Measurements from ENCODE around the gene ELN. TPM values are rescaled to one million over a fixed set of nuclear protein-coding genes. Genes with fewer than 3 reads are reported as not detected.

Gene ELN
- total and polyA plus RNA-seq, 2 donors (not counting 3 experiments of a cell fraction or from before 2014, with no cell fraction given): 1.7 to 2.6 TPM

DNA sequence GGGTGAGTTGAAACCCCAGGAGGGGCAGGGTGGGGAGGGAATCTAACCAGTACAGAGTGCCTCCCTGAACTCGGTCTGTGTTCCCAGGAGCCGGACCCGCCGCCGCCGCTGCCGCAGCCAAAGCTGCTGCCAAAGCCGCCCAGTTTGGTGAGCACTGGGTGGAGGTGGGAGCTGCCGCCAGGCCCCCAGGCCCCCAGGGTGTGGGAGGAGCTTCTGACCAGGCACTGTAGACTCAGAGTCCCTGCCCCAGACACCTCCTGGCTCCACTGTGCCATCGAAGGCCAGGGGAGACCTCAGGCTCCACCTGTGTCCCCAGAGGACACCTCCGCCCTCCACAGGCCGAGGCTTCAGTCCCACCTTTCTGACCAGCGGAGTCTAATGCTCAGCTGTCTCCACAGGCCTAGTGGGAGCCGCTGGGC lies 35.3 kb downstream of the ELN start:
- H3K27ac ChIP-seq (ENCODE audit: insufficient read depth, low read depth, low read length): no peak overlapping the region
- no peaks in the 10 kb centered on the region for H4K20me1 ChIP-seq (replicated peaks; ENCODE audit: control insufficient read depth, extremely low read depth, insufficient read depth, low read length)
- FAIRE-seq (no peak), DNase-seq (ENCODE audit: low read depth, low spot score) (no peak)
- BruUV-seq (replicated peaks): no TSS peak
- H3K9me1 ChIP-seq (replicated peaks; ENCODE audit: control insufficient read depth, extremely low read depth, insufficient read depth, low read length): no peaks in the 10 kb centered on the region
- no peaks in the 10 kb centered on the region for H3K36me3 ChIP-seq (ENCODE audit: control insufficient read depth in 2 of 2, extremely low read depth in 1 of 2, insufficient read depth in 2 of 2, low read length in 2 of 2)
- H3K4me3 ChIP-seq (replicated peaks in 1 of 3; ENCODE audit: insufficient read depth in 1 of 3, low read depth in 1 of 3, low read length in 3 of 3): no peak overlapping the region
- TF ChIP-seq, protein P1, sequence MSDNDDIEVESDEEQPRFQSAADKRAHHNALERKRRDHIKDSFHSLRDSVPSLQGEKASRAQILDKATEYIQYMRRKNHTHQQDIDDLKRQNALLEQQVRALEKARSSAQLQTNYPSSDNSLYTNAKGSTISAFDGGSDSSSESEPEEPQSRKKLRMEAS (IDR thresholded peaks at IDR 0.05; ENCODE audit: insufficient read depth, insufficient read length): no peak
- TF ChIP-seq JUN (IDR thresholded peaks at IDR 0.05; ENCODE audit: borderline replicate concordance, insufficient read depth, insufficient read length, low read depth) (no peak), GATA2 (IDR thresholded peaks at IDR 0.05; ENCODE audit: insufficient read depth, insufficient read length, low read depth, low read length) (no peak), POLR2AphosphoS5 (IDR thresholded peaks at IDR 0.05; ENCODE audit: insufficient read depth, low read depth, low read length) (no peak), EZH2 (IDR thresholded peaks at IDR 0.05; ENCODE audit: borderline replicate concordance, low read depth, low read length, severe bottlenecking) (no peak), POLR2A (IDR thresholded peaks at IDR 0.05; ENCODE audit: low read depth, low read length) (no peak), FOS (IDR thresholded peaks at IDR 0.05; ENCODE audit: borderline replicate concordance, insufficient read depth, low read length) (no peak), MYC (IDR thresholded peaks at IDR 0.05; ENCODE audit: low read depth, low read length) (no peak)
- TF ChIP-seq, protein P2, sequence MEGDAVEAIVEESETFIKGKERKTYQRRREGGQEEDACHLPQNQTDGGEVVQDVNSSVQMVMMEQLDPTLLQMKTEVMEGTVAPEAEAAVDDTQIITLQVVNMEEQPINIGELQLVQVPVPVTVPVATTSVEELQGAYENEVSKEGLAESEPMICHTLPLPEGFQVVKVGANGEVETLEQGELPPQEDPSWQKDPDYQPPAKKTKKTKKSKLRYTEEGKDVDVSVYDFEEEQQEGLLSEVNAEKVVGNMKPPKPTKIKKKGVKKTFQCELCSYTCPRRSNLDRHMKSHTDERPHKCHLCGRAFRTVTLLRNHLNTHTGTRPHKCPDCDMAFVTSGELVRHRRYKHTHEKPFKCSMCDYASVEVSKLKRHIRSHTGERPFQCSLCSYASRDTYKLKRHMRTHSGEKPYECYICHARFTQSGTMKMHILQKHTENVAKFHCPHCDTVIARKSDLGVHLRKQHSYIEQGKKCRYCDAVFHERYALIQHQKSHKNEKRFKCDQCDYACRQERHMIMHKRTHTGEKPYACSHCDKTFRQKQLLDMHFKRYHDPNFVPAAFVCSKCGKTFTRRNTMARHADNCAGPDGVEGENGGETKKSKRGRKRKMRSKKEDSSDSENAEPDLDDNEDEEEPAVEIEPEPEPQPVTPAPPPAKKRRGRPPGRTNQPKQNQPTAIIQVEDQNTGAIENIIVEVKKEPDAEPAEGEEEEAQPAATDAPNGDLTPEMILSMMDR (IDR thresholded peaks at IDR 0.05; ENCODE audit: extremely low read depth in 1 of 2, insufficient read depth in 1 of 2, low read depth in 1 of 2, low read length in 2 of 2): no peak
- peaks cover 4% of the 10 kb centered on the region for H3K4me1 ChIP-seq (ENCODE audit: control insufficient read depth, extremely low read depth, insufficient read depth, low read length)
- no peak overlapping the region for H2AFZ ChIP-seq (ENCODE audit: low read depth, low read length)
- H3K9me3 ChIP-seq (replicated peaks; ENCODE audit: control insufficient read depth, insufficient read depth, low read length): no peaks in the 10 kb centered on the region
- ChIA-PET POLR2A (no interaction called here), CTCF (interaction anchor here (1.6 to 1.8 kb wide), 2 partner anchors 36 to 143 kb away, joined by 6 to 7 read pairs; no protein-coding TSS in a partner anchor)
- H3K9ac ChIP-seq (replicated peaks; ENCODE audit: extremely low read depth, insufficient read depth, low read length): no peak overlapping the region
- no peak overlapping the region for H3K4me2 ChIP-seq (ENCODE audit: insufficient read depth, low read length)
- dilution Hi-C loops (cut with MboI; ENCODE audit: extremely low pct_ligation_motif_present, low sequenced_read_pairs): no loop called here
- H3K27me3 ChIP-seq (ENCODE audit: control insufficient read depth in 2 of 2, insufficient read depth in 2 of 2, low read length in 2 of 2): no peaks in the 10 kb centered on the region
- intact Hi-C loops (cut with micrococcal nuclease): no loop called here
- no peaks in the 10 kb centered on the region for H3K79me2 ChIP-seq (ENCODE audit: control insufficient read depth, insufficient read depth, low read length)

All from endothelial cell of umbilical vein (primary cell).